Ishikawa (cell line): ENCODE data around the gene RNF181.

ENCODE experiments used
- CEBPB ChIP-seq: IDR thresholded peaks from 2 replicates; pipeline ENCODE4 v1.6.1; 2012
- CREB1 ChIP-seq: IDR thresholded peaks from 2 replicates; pipeline ENCODE4 v1.6.1; 2012; ENCODE audit warnings: low read depth
- EP300 ChIP-seq: IDR thresholded peaks from 2 replicates; pipeline ENCODE4 v1.6.1; 2012; ENCODE audit warnings: borderline replicate concordance
- RAD21 ChIP-seq: IDR thresholded peaks from 2 replicates; pipeline ENCODE4 v1.6.1; 2012; ENCODE audit warnings: low read depth
- TCF12 ChIP-seq: IDR thresholded peaks from 2 replicates; pipeline ENCODE4 v1.6.1; 2012; ENCODE audit warnings: low read depth
- TF ChIP-seq, protein P1 (sequence below): IDR thresholded peaks from 2 replicates; pipeline ENCODE4 v1.6.1; 2012
- TF ChIP-seq, protein P2 (sequence below): IDR thresholded peaks from 2 replicates; pipeline ENCODE4 v1.6.1; 2012

DNA sequence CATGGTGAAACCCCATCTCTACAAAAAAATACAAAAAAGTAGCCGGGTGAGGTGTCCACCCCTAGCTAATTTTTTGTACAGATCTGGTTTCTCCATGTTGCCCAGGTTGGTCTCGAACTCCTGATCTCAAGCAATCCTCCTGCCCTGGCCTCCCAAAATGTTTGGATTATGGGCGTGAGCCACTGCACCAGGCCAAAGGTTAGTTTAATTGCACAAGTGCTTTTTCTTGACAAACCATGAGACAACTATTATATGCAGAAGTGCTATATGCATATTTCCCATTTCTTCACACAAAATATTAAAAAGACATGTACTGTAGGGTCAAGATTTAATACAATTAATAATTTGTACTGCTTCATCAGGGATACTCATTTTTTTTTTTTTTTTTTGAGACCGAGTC is 29.3 kb upstream of the RNF181 start:
- TF ChIP-seq, protein P1, sequence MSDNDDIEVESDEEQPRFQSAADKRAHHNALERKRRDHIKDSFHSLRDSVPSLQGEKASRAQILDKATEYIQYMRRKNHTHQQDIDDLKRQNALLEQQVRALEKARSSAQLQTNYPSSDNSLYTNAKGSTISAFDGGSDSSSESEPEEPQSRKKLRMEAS, result no peak
- TF ChIP-seq, protein P2, sequence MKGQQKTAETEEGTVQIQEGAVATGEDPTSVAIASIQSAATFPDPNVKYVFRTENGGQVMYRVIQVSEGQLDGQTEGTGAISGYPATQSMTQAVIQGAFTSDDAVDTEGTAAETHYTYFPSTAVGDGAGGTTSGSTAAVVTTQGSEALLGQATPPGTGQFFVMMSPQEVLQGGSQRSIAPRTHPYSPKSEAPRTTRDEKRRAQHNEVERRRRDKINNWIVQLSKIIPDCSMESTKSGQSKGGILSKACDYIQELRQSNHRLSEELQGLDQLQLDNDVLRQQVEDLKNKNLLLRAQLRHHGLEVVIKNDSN, result no peak
- TF ChIP-seq TCF12 (no peak), CEBPB (no peak), RAD21 (no peak), EP300 (no peak), CREB1 (no peak)
